ENCODE data around the gene LGR4. TPM values are rescaled to one million over a fixed set of nuclear protein-coding genes. Genes with fewer than 3 reads are reported as not detected.

The LGR4 gene
- total and polyA plus RNA-seq, 2 experiments from 2014 or later = 22.6 to 99.6 TPM

- Histone ChIP-seq H3F3A (replicated peaks; ENCODE audit: low read depth) (no peaks in the 10 kb centered on the region), H2AFZ (no peak overlapping the region), H3K4me2 (no peak overlapping the region), H3K4me3 (no peak overlapping the region), H3K4me1 (ENCODE audit: insufficient read depth) (peaks cover 62% of the 10 kb centered on the region), H3K9me2 (ENCODE audit: insufficient read depth) (no peaks in the 10 kb centered on the region), H4K20me1 (replicated peaks; ENCODE audit: insufficient read depth) (peaks cover 6% of the 10 kb centered on the region), H3K36me3 (ENCODE audit: insufficient read depth) (no peaks in the 10 kb centered on the region), H3K27me3 (ENCODE audit: insufficient read depth) (no peaks in the 10 kb centered on the region), H3K79me2 (replicated peaks; ENCODE audit: insufficient read depth) (peaks cover 100% of the 10 kb centered on the region), H3K27ac (ENCODE audit: low read depth) (no peak overlapping the region)
- peaks cover 2% of the 10 kb centered on the region for H3K27me3 Mint-ChIP-seq (ENCODE audit: insufficient read depth, low read depth, poor library complexity)
- H3K9me3 Mint-ChIP-seq = peaks cover 21% of the 10 kb centered on the region; the same call in 2 of the 3 replicates
- H3K36me3 Mint-ChIP-seq (ENCODE audit: low read depth) = peaks cover 26% of the 10 kb centered on the region
- no peak; the same call in 1 of the 3 replicates for ATAC-seq
- no peak overlapping the region for H3K27ac Mint-ChIP-seq
- no peak overlapping the region for H3K4me3 Mint-ChIP-seq
- TF ChIP-seq NANOG (IDR thresholded peaks at IDR 0.05; ENCODE audit: borderline replicate concordance) (no peak), CTCF (conservative IDR thresholded peaks at IDR 0.05; ENCODE audit: low read depth in 2 of 2) (no peak), CREB1 (CRISPR knock-in tag; IDR thresholded peaks at IDR 0.05; ENCODE audit: low read depth) (no peak), JUNB (IDR thresholded peaks at IDR 0.05; ENCODE audit: unreplicated experiment) (no peak), ZNF331 (CRISPR knock-in tag; IDR thresholded peaks at IDR 0.05; ENCODE audit: low read depth) (no peak), ZNF114 (CRISPR knock-in tag; IDR thresholded peaks at IDR 0.05) (no peak), ETS1 (IDR thresholded peaks at IDR 0.05) (no peak)
- no peak for DNase-seq (ENCODE audit: low spot score)
- H3K4me1 Mint-ChIP-seq = peaks cover 48% of the 10 kb centered on the region
Observed at GRCh38 chr11:27453701-27454100, 18.9 kb downstream of the LGR4 start.

GRCh38 chr11:27452147-27452546 lies 20.4 kb downstream of the LGR4 start:
- Histone ChIP-seq H3K27ac (ENCODE audit: low read depth) (no peak overlapping the region), H4K20me1 (replicated peaks; ENCODE audit: insufficient read depth) (peaks cover 6% of the 10 kb centered on the region), H3K79me2 (replicated peaks; ENCODE audit: insufficient read depth) (peaks cover 100% of the 10 kb centered on the region), H3K4me3 (no peak overlapping the region), H2AFZ (no peak overlapping the region), H3K4me2 (0 out of 2 replicates have a peak overlapping the region, but pooled peaks have one; percentile 18), H3K9me2 (ENCODE audit: insufficient read depth) (no peaks in the 10 kb centered on the region), H3K36me3 (ENCODE audit: insufficient read depth) (no peaks in the 10 kb centered on the region), H3F3A (replicated peaks; ENCODE audit: low read depth) (no peaks in the 10 kb centered on the region), H3K4me1 (ENCODE audit: insufficient read depth) (peaks cover 57% of the 10 kb centered on the region), H3K27me3 (ENCODE audit: insufficient read depth) (no peaks in the 10 kb centered on the region)
- Mint-ChIP-seq H3K36me3 (ENCODE audit: low read depth) (peaks cover 26% of the 10 kb centered on the region), H3K4me1 (peaks cover 35% of the 10 kb centered on the region), H3K27ac (0 out of 2 replicates have a peak overlapping the region, but pooled peaks have one; percentile 59), H3K27me3 (ENCODE audit: insufficient read depth, low read depth, poor library complexity) (no peaks in the 10 kb centered on the region), H3K4me3 (no peak overlapping the region), H3K9me3 (peaks cover 21% of the 10 kb centered on the region; the same call in 2 of the 3 replicates)
- ATAC-seq (no peak), DNase-seq (ENCODE audit: low spot score) (no peak)
- TF ChIP-seq EZH2 (IDR thresholded peaks at IDR 0.05; ENCODE audit: low read depth, unreplicated experiment) (no peak), CTCF (conservative IDR thresholded peaks at IDR 0.05; ENCODE audit: low read depth in 2 of 2) (no peak), JUNB (IDR thresholded peaks at IDR 0.05; ENCODE audit: unreplicated experiment) (no peak), ETS1 (IDR thresholded peaks at IDR 0.05) (no peak)

Measured in GM23338 (cell line).